Esophagus (tissue), 2 donors: Measurements from ENCODE around the gene ERC1. TPM values are rescaled to one million over a fixed set of nuclear protein-coding genes. Genes with fewer than 3 reads are reported as not detected.
"Not testable (repeated sequence)": the region's sequence is repeated elsewhere in the genome, so short reads cannot be mapped to it uniquely, and the experiment has no call there.

ENCODE experiments used
- H3K27ac ChIP-seq, 2 donors: one replicate each; pipeline ENCODE4 v1.5.1; 2013; ENCODE audit warnings: low read depth in 2 of 2, mild to moderate bottlenecking in 2 of 2, inconsistent platforms in 1 of 2, low read length in 1 of 2, moderate library complexity in 1 of 2
- H3K27me3 ChIP-seq, 2 donors: one replicate each; pipeline ENCODE4 v1.6.1; 2013; ENCODE audit warnings: low read length in 2 of 2, control low read depth in 1 of 2, mild to moderate bottlenecking in 1 of 2; ENCODE audit not compliant: insufficient read depth in 2 of 2, control insufficient read depth in 1 of 2
- H3K36me3 ChIP-seq, 2 donors: one replicate each; pipeline ENCODE4 v1.6.1; 2013; ENCODE audit warnings: low read length in 1 of 2; ENCODE audit not compliant: control insufficient read depth in 2 of 2, insufficient read depth in 2 of 2
- H3K4me1 ChIP-seq, 2 donors: one replicate each; pipeline ENCODE4 v1.6.1; 2013; ENCODE audit warnings: low read length in 1 of 2; ENCODE audit not compliant: control insufficient read depth in 2 of 2, insufficient read depth in 2 of 2
- H3K4me3 ChIP-seq, 2 donors: one replicate each; pipeline ENCODE4 v1.5.1; 2013; ENCODE audit warnings: low read length in 2 of 2, mild to moderate bottlenecking in 2 of 2, low read depth in 1 of 2, moderate library complexity in 1 of 2
- H3K9me3 ChIP-seq, 2 donors: one replicate each; pipeline ENCODE4 v1.6.1; 2013; ENCODE audit warnings: mild to moderate bottlenecking in 2 of 2, low read depth in 1 of 2, low read length in 1 of 2, moderate library complexity in 1 of 2; ENCODE audit not compliant: control insufficient read depth in 2 of 2, insufficient read depth in 1 of 2
- whole genome bisulfite sequencing, 2 donors: extraction: QIAGEN DNeasy Blood & Tissue Kit; methylation state at CpG; one replicate each; pipeline ENCODE4 v1.1.7; 2013; 5-methylcytosine and 5-hydroxymethylcytosine counted together
- polyA plus RNA-seq, 2 donors: library from polyadenylated mRNA; stranded (reverse); fragments of 200-250 nt; gene quantifications; one replicate each; pipeline ENCODE4 v1.2.3, GENCODE V29; 2013
- donor health status: healthy with polysubstance abuse.
- donor health status: Bipolar disorder and iron deficiency.

The ERC1 gene
- polyA plus RNA-seq, 2 donors, result 6.4 to 8.7 TPM

- 75 to 78% methylated on average over 6 of the region's 6 CpGs for WGBS, 2 donors
- no peaks in the 10 kb centered on the region for H3K9me3 ChIP-seq
- H3K27me3 ChIP-seq, result no peaks in the 10 kb centered on the region
- no peak overlapping the region for H3K4me3 ChIP-seq
- H3K36me3 ChIP-seq, result no peaks in the 10 kb centered on the region
- no peak overlapping the region for H3K27ac ChIP-seq
- no peaks in the 10 kb centered on the region for H3K4me1 ChIP-seq
Observed at GRCh38 chr12:1350055-1350933, 359.3 kb downstream of the ERC1 start.

GRCh38 chr12:1350934-1351240 is 359.9 kb downstream of the ERC1 start:
- H3K36me3 ChIP-seq, result no peaks in the 10 kb centered on the region
- 86 to 90% methylated on average over 1 of the region's 1 CpG for WGBS, 2 donors
- H3K4me1 ChIP-seq, result no peaks in the 10 kb centered on the region
- no peaks in the 10 kb centered on the region for H3K27me3 ChIP-seq
- H3K27ac ChIP-seq, result no peak overlapping the region
- no peak overlapping the region for H3K4me3 ChIP-seq
- no peaks in the 10 kb centered on the region for H3K9me3 ChIP-seq

- H3K27ac ChIP-seq, result no peak overlapping the region
- no peaks in the 10 kb centered on the region for H3K36me3 ChIP-seq
- no peaks in the 10 kb centered on the region for H3K4me1 ChIP-seq
- no peak overlapping the region for H3K4me3 ChIP-seq
- no peaks in the 10 kb centered on the region for H3K9me3 ChIP-seq
- 72 to 89% methylated on average over 2 of the region's 2 CpGs for WGBS, 2 donors
- H3K27me3 ChIP-seq, result no peaks in the 10 kb centered on the region
Observed at GRCh38 chr12:1351926-1352325, 360.9 kb downstream of the ERC1 start.

- 94 to 96% methylated on average over 2 of the region's 2 CpGs for WGBS, 2 donors
- Histone ChIP-seq H3K9me3 (no peaks in the 10 kb centered on the region), H3K27me3 (no peaks in the 10 kb centered on the region), H3K27ac (no peak overlapping the region), H3K4me3 (no peak overlapping the region), H3K36me3 (no peaks in the 10 kb centered on the region), H3K4me1 (no peaks in the 10 kb centered on the region)
Observed at GRCh38 chr12:1353451-1353850, 362.4 kb downstream of the ERC1 start.

- Histone ChIP-seq H3K4me1 (no peaks in the 10 kb centered on the region), H3K9me3 (no peaks in the 10 kb centered on the region), H3K27ac (no peak overlapping the region), H3K36me3 (no peaks in the 10 kb centered on the region), H3K27me3 (no peaks in the 10 kb centered on the region), H3K4me3 (no peak overlapping the region)
- 92 to 96% methylated on average over 4 of the region's 4 CpGs for WGBS, 2 donors
Observed at GRCh38 chr12:1355396-1355795, 364.4 kb downstream of the ERC1 start.

- H3K4me1 ChIP-seq, H3K9me3 ChIP-seq, H3K4me3 ChIP-seq, H3K36me3 ChIP-seq, H3K27me3 ChIP-seq, H3K27ac ChIP-seq: not testable (repeated sequence)
- WGBS, 2 donors, result 91 to 92% methylated on average over 6 of the region's 6 CpGs
Observed at GRCh38 chr12:1355871-1356270, 364.8 kb downstream of the ERC1 start.

GRCh38 chr12:1356285-1356684 is 365.3 kb downstream of the ERC1 start:
- no peak overlapping the region for H3K4me3 ChIP-seq
- no peaks in the 10 kb centered on the region for H3K9me3 ChIP-seq
- WGBS, 2 donors, result 81 to 97% methylated on average over 2 of the region's 2 CpGs
- no peak overlapping the region for H3K27ac ChIP-seq
- no peaks in the 10 kb centered on the region for H3K4me1 ChIP-seq
- H3K36me3 ChIP-seq, result no peaks in the 10 kb centered on the region
- H3K27me3 ChIP-seq, result no peaks in the 10 kb centered on the region

- H3K27ac ChIP-seq, result no peak overlapping the region
- no peak overlapping the region for H3K4me3 ChIP-seq
- H3K27me3 ChIP-seq, result no peaks in the 10 kb centered on the region
- H3K36me3 ChIP-seq, result no peaks in the 10 kb centered on the region
- H3K9me3 ChIP-seq, result no peaks in the 10 kb centered on the region
- no peaks in the 10 kb centered on the region for H3K4me1 ChIP-seq
- 69 to 73% methylated on average over 6 of the region's 6 CpGs for WGBS, 2 donors
Observed at GRCh38 chr12:1357171-1357570, 366.1 kb downstream of the ERC1 start.

GRCh38 chr12:1357711-1358110 is 366.7 kb downstream of the ERC1 start:
- H3K27me3 ChIP-seq, result no peaks in the 10 kb centered on the region
- H3K36me3 ChIP-seq, result no peaks in the 10 kb centered on the region
- no peaks in the 10 kb centered on the region for H3K9me3 ChIP-seq
- no peaks in the 10 kb centered on the region for H3K4me1 ChIP-seq
- 86 to 93% methylated on average over 1 of the region's 1 CpG for WGBS, 2 donors
- H3K27ac ChIP-seq, result no peak overlapping the region
- H3K4me3 ChIP-seq, result no peak overlapping the region
